HepG2 (cell line): ENCODE data around the gene ARFGAP2. TPM values are rescaled to one million over a fixed set of nuclear protein-coding genes. Genes with fewer than 3 reads are reported as not detected.

Source experiments
- ARID4A ChIP-seq: sonication (generic); formaldehyde crosslinking; IDR thresholded peaks from 2 replicates; pipeline ENCODE4 v1.5.0; 2020; ENCODE audit warnings: mild to moderate bottlenecking, missing genetic modification reagents, borderline replicate concordance
- ELF1 ChIP-seq: sonication (generic); formaldehyde crosslinking; IDR thresholded peaks from 2 replicates; pipeline ENCODE4 v1.4.0; 2020; ENCODE audit warnings: missing genetic modification reagents
- FLYWCH1 ChIP-seq: sonication (generic); formaldehyde crosslinking; IDR thresholded peaks from 2 replicates; pipeline ENCODE4 v1.8.1; 2023; ENCODE audit warnings: mild to moderate bottlenecking, missing genetic modification reagents
- FOXP4 ChIP-seq: sonication (generic); formaldehyde crosslinking; IDR thresholded peaks from 2 replicates; pipeline ENCODE4 v1.4.0; 2020; ENCODE audit warnings: missing genetic modification reagents
- IRF1 ChIP-seq: sonication (generic); formaldehyde crosslinking; IDR thresholded peaks from 2 replicates; pipeline ENCODE4 v1.4.0; 2020; ENCODE audit warnings: low read depth, mild to moderate bottlenecking, missing genetic modification reagents
- JUN ChIP-seq: sonication (generic); formaldehyde crosslinking; IDR thresholded peaks from 2 replicates; pipeline ENCODE4 v1.4.0; 2020; ENCODE audit warnings: mild to moderate bottlenecking, missing genetic modification reagents
- KDM4B ChIP-seq: sonication (generic); formaldehyde crosslinking; IDR thresholded peaks from 2 replicates; pipeline ENCODE4 v1.4.0; 2020; ENCODE audit warnings: missing genetic modification reagents
- MIER2 ChIP-seq: IDR thresholded peaks from 2 replicates; pipeline ENCODE4 v1.6.1; 2016; ENCODE audit warnings: missing biosample characterization, missing genetic modification reagents
- NFIC ChIP-seq: IDR thresholded peaks from 2 replicates; pipeline ENCODE4 v1.6.1; 2012; ENCODE audit warnings: mild to moderate bottlenecking, low read length, inconsistent platforms
- NR1H2 ChIP-seq: sonication (generic); formaldehyde crosslinking; IDR thresholded peaks from 2 replicates; pipeline ENCODE4 v1.8.1; 2022; ENCODE audit warnings: low read depth, missing genetic modification reagents, borderline replicate concordance
- NRL ChIP-seq: sonication (generic); formaldehyde crosslinking; IDR thresholded peaks from 2 replicates; pipeline ENCODE4 v1.5.0; 2020; ENCODE audit warnings: missing genetic modification reagents, mild to moderate bottlenecking, moderate library complexity, borderline replicate concordance
- RORA ChIP-seq: sonication (generic); formaldehyde crosslinking; IDR thresholded peaks from 2 replicates; pipeline ENCODE4 v1.5.0; 2020; ENCODE audit warnings: mild to moderate bottlenecking, missing genetic modification reagents, moderate library complexity
- SSRP1 ChIP-seq: IDR thresholded peaks from 2 replicates; pipeline ENCODE4 v1.6.1; 2016; ENCODE audit warnings: control low read depth
- ZFAT ChIP-seq: sonication (generic); formaldehyde crosslinking; conservative IDR thresholded peaks from 2 replicates; pipeline ENCODE4 v1.8.1; 2023; ENCODE audit warnings: missing genetic modification reagents, inconsistent platforms
- ZNF101 ChIP-seq: sonication (generic); formaldehyde crosslinking; IDR thresholded peaks from 2 replicates; pipeline ENCODE4 v1.4.0; 2020; ENCODE audit warnings: mild to moderate bottlenecking, low read depth, missing genetic modification reagents, borderline replicate concordance
- ZNF143 ChIP-seq: sonication (generic); formaldehyde crosslinking; IDR thresholded peaks from 2 replicates; pipeline ENCODE4 v1.4.0; 2020; ENCODE audit warnings: missing genetic modification reagents
- ZNF530 ChIP-seq: sonication (generic); formaldehyde crosslinking; IDR thresholded peaks from 2 replicates; pipeline ENCODE4 v1.5.0; 2020; ENCODE audit warnings: low read depth, mild to moderate bottlenecking, missing genetic modification reagents
- ZNF556 ChIP-seq: sonication (generic); formaldehyde crosslinking; IDR thresholded peaks from 2 replicates; pipeline ENCODE4 v1.4.0; 2020; ENCODE audit warnings: mild to moderate bottlenecking, missing genetic modification reagents, borderline replicate concordance
- polyA plus RNA-seq, 8 experiments: library from polyadenylated mRNA; depleted of rRNA in 3 of 8; stranded (reverse) in 7 of 8; unstranded in 1 of 8; fragments of >200 nt; fragmentation: Illumina TruSeq in 4 of 8; extraction: Trizol in 4 of 8; gene quantifications; 2 replicates each; pipeline versions ENCODE4 v1.2.1 to v1.2.3, GENCODE V29; 2011 to 2016; ENCODE audit warnings: low read depth in 4 of 8, missing spikeins in 1 of 8, mixed read lengths in 1 of 8; ENCODE audit not compliant: insufficient read depth in 1 of 8
- total RNA-seq, 5 experiments: library from RNA; depleted of rRNA; stranded (reverse); fragments of >200 nt; fragmentation: Illumina TruSeq; extraction: Trizol; gene quantifications; 2 replicates each; pipeline ENCODE4 v1.2.3, GENCODE V29; 2016; ENCODE audit warnings: low read depth in 1 of 5
- TF ChIP-seq, protein P1 (sequence below): sonication (generic); formaldehyde crosslinking; IDR thresholded peaks from 2 replicates; pipeline ENCODE4 v1.4.0; 2020; ENCODE audit warnings: missing genetic modification reagents
- TF ChIP-seq, protein P2 (sequence below): sonication (generic); formaldehyde crosslinking; IDR thresholded peaks from 2 replicates; pipeline ENCODE4 v1.9.0; 2021; ENCODE audit warnings: missing genetic modification reagents, mild to moderate bottlenecking, borderline replicate concordance

Gene ARFGAP2
- total and polyA plus RNA-seq, 2 of the 13 experiments (the other 11 are each of a cell fraction or from before 2014, with no cell fraction given) = 32.3 to 75.3 TPM

GRCh38 chr11:47189100-47189834 lies 12.6 kb upstream of the ARFGAP2 start (continued):
- TF ChIP-seq ARID4A (CRISPR knock-in tag) (peak; percentile 42; the same call in 1 of the 2 replicates), RORA (CRISPR knock-in tag) (0 out of 2 replicates have a peak, but pooled peaks have one; percentile 64), NRL (CRISPR knock-in tag) (no peak), FLYWCH1 (CRISPR knock-in tag) (no peak), NR1H2 (no peak), ZNF530 (CRISPR knock-in tag) (no peak), JUN (CRISPR knock-in tag) (peak; percentile 95), ZNF556 (CRISPR knock-in tag) (no peak; the same call in 1 of the 2 replicates), ZFAT (CRISPR knock-in tag) (no peak), MIER2 (CRISPR knock-in tag) (0 out of 2 replicates have a peak, but pooled peaks have one; percentile 60), ELF1 (CRISPR knock-in tag) (peak; percentile 73; the same call in 1 of the 2 replicates), KDM4B (peak; percentile 80; the same call in 1 of the 2 replicates), ZNF143 (CRISPR knock-in tag) (no peak), NFIC (peak; percentile 77; the same call in 1 of the 2 replicates), ZNF101 (CRISPR knock-in tag) (no peak), SSRP1 (CRISPR knock-in tag) (peak; percentile 81), IRF1 (no peak), FOXP4 (CRISPR knock-in tag) (peak; percentile 92)
- TF ChIP-seq, protein P1, sequence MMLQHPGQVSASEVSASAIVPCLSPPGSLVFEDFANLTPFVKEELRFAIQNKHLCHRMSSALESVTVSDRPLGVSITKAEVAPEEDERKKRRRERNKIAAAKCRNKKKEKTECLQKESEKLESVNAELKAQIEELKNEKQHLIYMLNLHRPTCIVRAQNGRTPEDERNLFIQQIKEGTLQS (CRISPR knock-in tag) = peak; percentile 99
- TF ChIP-seq, protein P2, sequence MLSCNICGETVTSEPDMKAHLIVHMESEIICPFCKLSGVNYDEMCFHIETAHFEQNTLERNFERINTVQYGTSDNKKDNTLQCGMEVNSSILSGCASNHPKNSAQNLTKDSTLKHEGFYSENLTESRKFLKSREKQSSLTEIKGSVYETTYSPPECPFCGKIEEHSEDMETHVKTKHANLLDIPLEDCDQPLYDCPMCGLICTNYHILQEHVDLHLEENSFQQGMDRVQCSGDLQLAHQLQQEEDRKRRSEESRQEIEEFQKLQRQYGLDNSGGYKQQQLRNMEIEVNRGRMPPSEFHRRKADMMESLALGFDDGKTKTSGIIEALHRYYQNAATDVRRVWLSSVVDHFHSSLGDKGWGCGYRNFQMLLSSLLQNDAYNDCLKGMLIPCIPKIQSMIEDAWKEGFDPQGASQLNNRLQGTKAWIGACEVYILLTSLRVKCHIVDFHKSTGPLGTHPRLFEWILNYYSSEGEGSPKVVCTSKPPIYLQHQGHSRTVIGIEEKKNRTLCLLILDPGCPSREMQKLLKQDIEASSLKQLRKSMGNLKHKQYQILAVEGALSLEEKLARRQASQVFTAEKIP (CRISPR knock-in tag) = no peak
